PC-3 (cell line): ENCODE data around the gene DPF3.

ENCODE experiments used
- CTCF ChIP-seq: fragments of 300-600 bp; sonication (generic); conservative IDR thresholded peaks from 2 replicates; pipeline ENCODE4 v1.5.1; 2017; ENCODE audit warnings: antibody characterized with exemption, low read depth, mild to moderate bottlenecking, low read length
- EZH2 ChIP-seq: fragments of 300-600 bp; sonication (generic); IDR thresholded peaks from one replicate; pipeline ENCODE4 v1.6.1; 2017; ENCODE audit warnings: antibody characterized with exemption, mild to moderate bottlenecking, low read length; ENCODE audit not compliant: unreplicated experiment
- EZH2phosphoT487 ChIP-seq: fragments of 300-600 bp; sonication (generic); IDR thresholded peaks from 2 replicates; pipeline ENCODE4 v1.6.1; 2018; ENCODE audit warnings: mild to moderate bottlenecking, antibody characterized with exemption, low read length, borderline replicate concordance

DNA sequence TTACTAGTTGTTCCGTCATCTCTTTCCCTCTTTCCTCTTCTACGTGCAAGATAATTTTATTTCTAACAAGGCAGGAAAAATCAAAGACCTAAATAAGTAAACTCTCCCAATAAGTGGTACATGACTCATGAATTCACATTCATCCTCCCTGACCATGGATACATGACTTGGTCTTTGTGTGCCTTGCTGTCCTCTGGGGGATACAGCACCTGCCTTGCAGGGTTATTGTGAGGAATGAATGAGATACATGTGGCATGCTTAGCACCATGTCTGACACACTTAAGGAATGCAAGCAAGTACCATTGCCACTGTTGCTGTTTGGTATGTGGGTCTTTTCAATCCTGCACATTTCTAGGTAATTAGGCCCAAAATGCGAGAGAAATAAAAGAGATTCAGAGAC, 208.4 kb downstream of the DPF3 start:
- no peak for TF ChIP-seq CTCF
- no peak for TF ChIP-seq EZH2
- no peak for TF ChIP-seq EZH2phosphoT487
